OCI-LY7 (cell line): Measurements from ENCODE around the gene SLC8A1. TPM values are rescaled to one million over a fixed set of nuclear protein-coding genes. Genes with fewer than 3 reads are reported as not detected.
A peak's percentile ranks its signal among the peaks of the same experiment; 100 is the strongest.

Source experiments
- BruUV-seq: library from RNA; stranded (reverse); fragments of 400-500 nt; replicated peaks from 2 replicates; lab custom pipeline; 2021; lab: Mats Ljungman, UMichigan
- CTCF ChIA-PET: fragments of 300-600 bp; sonication (Branson Sonifier 250); formaldehyde crosslinking; loops from one replicate; lab custom pipeline; 2022; ENCODE audit warnings: antibody characterized with exemption; ENCODE audit not compliant: unreplicated experiment; lab: Charles Lee
- POLR2A ChIA-PET: fragments of 300-600 bp; sonication (Branson Sonifier 250); formaldehyde crosslinking; loops from one replicate; lab custom pipeline; 2022; ENCODE audit warnings: antibody characterized with exemption; lab: Charles Lee
- DNase-seq: peaks from one replicate; pipeline ENCODE4 v3.0.0-alpha.2; 2015; ENCODE audit warnings: low spot score
- H2AFZ ChIP-seq: fragments of 200-600 bp; sonication (generic), shearing (Covaris generic); 2 replicates; pipeline ENCODE4 v1.6.1; 2014; ENCODE audit warnings: mild to moderate bottlenecking, antibody characterized with exemption, low read length, moderate library complexity
- H3K27ac ChIP-seq: fragments of 200-600 bp; sonication (generic); 2 replicates; pipeline ENCODE4 v1.5.1; 2014; ENCODE audit warnings: mixed run types, low read depth, mild to moderate bottlenecking, moderate library complexity, low read length, inconsistent platforms; ENCODE audit not compliant: poor library complexity, severe bottlenecking
- H3K36me3 ChIP-seq: fragments of 200-600 bp; sonication (generic); 2 replicates; pipeline ENCODE4 v1.6.1; 2014; ENCODE audit warnings: mild to moderate bottlenecking, antibody characterized with exemption, low read length, moderate library complexity, mixed read lengths; ENCODE audit not compliant: insufficient read depth
- H3K4me1 ChIP-seq: fragments of 200-600 bp; sonication (generic); 2 replicates; pipeline ENCODE4 v1.5.1; 2014; ENCODE audit warnings: mild to moderate bottlenecking, low read length; ENCODE audit not compliant: insufficient read depth, poor library complexity, severe bottlenecking
- H3K4me2 ChIP-seq: fragments of 200-600 bp; sonication (generic); 2 replicates; pipeline ENCODE4 v1.6.1; 2014; ENCODE audit warnings: mild to moderate bottlenecking, low read length
- H3K4me3 ChIP-seq: fragments of 200-600 bp; sonication (generic); 2 replicates; pipeline ENCODE4 v1.5.1; 2014; ENCODE audit warnings: mild to moderate bottlenecking, low read depth, low read length; ENCODE audit not compliant: poor library complexity, severe bottlenecking
- H3K79me2 ChIP-seq: fragments of 200-600 bp; sonication (generic); 2 replicates; pipeline ENCODE4 v1.6.1; 2016; ENCODE audit warnings: low read depth, mild to moderate bottlenecking, low read length, moderate library complexity, mixed read lengths; ENCODE audit not compliant: insufficient read depth
- H3K9me2 ChIP-seq: fragments of 200-600 bp; sonication (generic); 2 replicates; pipeline ENCODE4 v1.6.1; 2016; ENCODE audit warnings: mild to moderate bottlenecking, low read length, mixed read lengths; ENCODE audit not compliant: insufficient read depth
- H3K9me3 ChIP-seq: fragments of 200-600 bp; sonication (generic); 2 replicates; pipeline ENCODE4 v1.6.1; 2014; ENCODE audit warnings: mild to moderate bottlenecking, mixed run types, low read length, mixed read lengths
- H4K20me1 ChIP-seq: fragments of 200-600 bp; sonication (generic); 2 replicates; pipeline ENCODE4 v1.6.1; 2014; ENCODE audit warnings: mild to moderate bottlenecking, antibody characterized with exemption, low read length, moderate library complexity, mixed read lengths; ENCODE audit not compliant: insufficient read depth
- EZH2phosphoT487 ChIP-seq: fragments of 200-600 bp; sonication (generic); IDR thresholded peaks from 2 replicates; pipeline ENCODE4 v1.6.1; 2018; ENCODE audit warnings: low read depth, borderline replicate concordance, mild to moderate bottlenecking, mixed run types, antibody characterized with exemption, low read length, moderate library complexity, mixed read lengths
- intact Hi-C: fragments of 100-400 bp; cut with micrococcal nuclease; formaldehyde crosslinking; loops from one replicate; pipeline ENCODE4 v1.10.0; 2022; ENCODE audit not compliant: unreplicated experiment
- total RNA-seq, 2 experiments: library from RNA; depleted of rRNA in 1 of 2; stranded (reverse); fragments of >200 nt in 1 of 2; shearing (Covaris generic) in 1 of 2; gene quantifications; 2 replicates each; pipeline ENCODE4 v1.2.3, GENCODE V29; 2014 to 2022
- TF ChIP-seq, protein P1 (sequence below): fragments of 200-600 bp; sonication (generic); conservative IDR thresholded peaks from 2 replicates; pipeline ENCODE4 v1.5.1; 2014; ENCODE audit warnings: mild to moderate bottlenecking, antibody characterized with exemption, low read length, moderate library complexity, mixed read lengths

The SLC8A1 gene
- total RNA-seq, 2 experiments from 2014 or later, result 3.6 to 7.3 TPM

DNA sequence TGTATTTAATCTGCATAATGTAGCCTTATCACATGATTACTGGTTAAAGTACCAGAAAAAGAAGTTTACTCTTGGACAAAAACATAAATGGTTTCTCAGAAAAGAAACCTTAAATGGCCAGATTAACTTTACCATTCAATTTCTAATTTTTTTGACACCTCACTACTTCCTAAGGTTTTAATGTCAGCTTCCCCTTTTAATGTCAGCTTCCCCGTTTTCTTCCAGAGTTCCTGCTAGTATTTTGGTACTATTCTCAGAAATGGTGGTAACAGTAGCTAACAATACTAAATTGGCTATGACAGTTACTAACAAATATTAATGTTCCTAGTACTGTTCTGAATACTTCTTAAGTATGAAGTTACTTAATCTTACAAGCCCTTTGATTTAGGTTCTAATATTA lies 22.4 kb upstream of the SLC8A1 start:
- TF ChIP-seq EZH2phosphoT487, result no peak
- TF ChIP-seq, protein P1, sequence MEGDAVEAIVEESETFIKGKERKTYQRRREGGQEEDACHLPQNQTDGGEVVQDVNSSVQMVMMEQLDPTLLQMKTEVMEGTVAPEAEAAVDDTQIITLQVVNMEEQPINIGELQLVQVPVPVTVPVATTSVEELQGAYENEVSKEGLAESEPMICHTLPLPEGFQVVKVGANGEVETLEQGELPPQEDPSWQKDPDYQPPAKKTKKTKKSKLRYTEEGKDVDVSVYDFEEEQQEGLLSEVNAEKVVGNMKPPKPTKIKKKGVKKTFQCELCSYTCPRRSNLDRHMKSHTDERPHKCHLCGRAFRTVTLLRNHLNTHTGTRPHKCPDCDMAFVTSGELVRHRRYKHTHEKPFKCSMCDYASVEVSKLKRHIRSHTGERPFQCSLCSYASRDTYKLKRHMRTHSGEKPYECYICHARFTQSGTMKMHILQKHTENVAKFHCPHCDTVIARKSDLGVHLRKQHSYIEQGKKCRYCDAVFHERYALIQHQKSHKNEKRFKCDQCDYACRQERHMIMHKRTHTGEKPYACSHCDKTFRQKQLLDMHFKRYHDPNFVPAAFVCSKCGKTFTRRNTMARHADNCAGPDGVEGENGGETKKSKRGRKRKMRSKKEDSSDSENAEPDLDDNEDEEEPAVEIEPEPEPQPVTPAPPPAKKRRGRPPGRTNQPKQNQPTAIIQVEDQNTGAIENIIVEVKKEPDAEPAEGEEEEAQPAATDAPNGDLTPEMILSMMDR, result no peak
- no peak overlapping the region for H3K4me3 ChIP-seq
- no TSS peak for BruUV-seq
- H3K4me2 ChIP-seq, result no peak overlapping the region
- H3K27ac ChIP-seq, result no peak overlapping the region
- no peaks in the 10 kb centered on the region for H4K20me1 ChIP-seq
- POLR2A ChIA-PET, result no interaction called here
- no peak for DNase-seq
- no peaks in the 10 kb centered on the region for H3K9me2 ChIP-seq
- peak overlapping the region; percentile 33; the same call in 1 of the 2 replicates for H2AFZ ChIP-seq
- CTCF ChIA-PET, result no interaction called here
- H3K4me1 ChIP-seq, result peaks cover 13% of the 10 kb centered on the region
- intact Hi-C loops, result no loop called here
- no peaks in the 10 kb centered on the region for H3K79me2 ChIP-seq
- H3K9me3 ChIP-seq, result no peaks in the 10 kb centered on the region
- no peaks in the 10 kb centered on the region for H3K36me3 ChIP-seq

DNA sequence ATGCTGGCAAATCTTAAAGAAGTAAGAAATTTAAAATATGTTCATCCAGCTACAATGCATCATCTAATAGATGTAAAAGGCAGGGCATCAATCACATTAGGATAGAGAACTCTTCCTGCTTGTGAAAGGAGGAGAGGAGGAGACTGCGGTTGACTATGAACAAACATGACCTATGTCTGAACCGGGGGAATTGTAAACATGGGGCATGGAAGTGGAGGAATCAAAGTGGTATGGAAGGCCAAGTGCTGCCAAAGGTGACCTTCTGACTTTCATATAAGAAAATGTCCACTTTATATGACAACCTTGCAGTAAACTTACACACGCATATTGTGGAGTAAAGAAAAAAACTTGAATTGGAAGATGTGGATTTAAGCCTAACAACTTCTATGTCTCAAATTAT lies 20.0 kb upstream of the SLC8A1 start:
- Histone ChIP-seq H3K36me3 (no peaks in the 10 kb centered on the region), H3K9me3 (no peaks in the 10 kb centered on the region), H3K4me2 (peak overlapping the region; percentile 39; the same call in 1 of the 2 replicates), H3K4me3 (no peak overlapping the region), H3K27ac (no peak overlapping the region), H3K4me1 (peaks cover 17% of the 10 kb centered on the region), H2AFZ (peak overlapping the region; percentile 71), H4K20me1 (no peaks in the 10 kb centered on the region), H3K9me2 (no peaks in the 10 kb centered on the region), H3K79me2 (no peaks in the 10 kb centered on the region)
- intact Hi-C loops, result no loop called here
- POLR2A ChIA-PET, result interaction anchor here (1.3 kb wide), 1 partner anchor 28 kb away, joined by 4 read pairs; no protein-coding TSS in a partner anchor
- CTCF ChIA-PET, result no interaction called here
- no peak for DNase-seq
- TF ChIP-seq, protein P1, result no peak
- no peak for TF ChIP-seq EZH2phosphoT487
- no TSS peak for BruUV-seq
